ENCODE measurements around the gene PCSK4.
"Not testable (repeated sequence)": the region's sequence is repeated elsewhere in the genome, so short reads cannot be mapped to it uniquely, and the experiment has no call there.

Gene PCSK4

GRCh38 chr19:1487576-1488281, 2.4 kb downstream of the PCSK4 start:
- no peak for DNase-seq (ENCODE audit: low read depth)

- no peak for DNase-seq (ENCODE audit: low read depth)
Measured at GRCh38 chr19:1486720-1487575, 3.2 kb downstream of the PCSK4 start.

GRCh38 chr19:1483979-1484428, 6.1 kb downstream of the PCSK4 start:
- DNase-seq (ENCODE audit: low read depth) = no peak

DNA sequence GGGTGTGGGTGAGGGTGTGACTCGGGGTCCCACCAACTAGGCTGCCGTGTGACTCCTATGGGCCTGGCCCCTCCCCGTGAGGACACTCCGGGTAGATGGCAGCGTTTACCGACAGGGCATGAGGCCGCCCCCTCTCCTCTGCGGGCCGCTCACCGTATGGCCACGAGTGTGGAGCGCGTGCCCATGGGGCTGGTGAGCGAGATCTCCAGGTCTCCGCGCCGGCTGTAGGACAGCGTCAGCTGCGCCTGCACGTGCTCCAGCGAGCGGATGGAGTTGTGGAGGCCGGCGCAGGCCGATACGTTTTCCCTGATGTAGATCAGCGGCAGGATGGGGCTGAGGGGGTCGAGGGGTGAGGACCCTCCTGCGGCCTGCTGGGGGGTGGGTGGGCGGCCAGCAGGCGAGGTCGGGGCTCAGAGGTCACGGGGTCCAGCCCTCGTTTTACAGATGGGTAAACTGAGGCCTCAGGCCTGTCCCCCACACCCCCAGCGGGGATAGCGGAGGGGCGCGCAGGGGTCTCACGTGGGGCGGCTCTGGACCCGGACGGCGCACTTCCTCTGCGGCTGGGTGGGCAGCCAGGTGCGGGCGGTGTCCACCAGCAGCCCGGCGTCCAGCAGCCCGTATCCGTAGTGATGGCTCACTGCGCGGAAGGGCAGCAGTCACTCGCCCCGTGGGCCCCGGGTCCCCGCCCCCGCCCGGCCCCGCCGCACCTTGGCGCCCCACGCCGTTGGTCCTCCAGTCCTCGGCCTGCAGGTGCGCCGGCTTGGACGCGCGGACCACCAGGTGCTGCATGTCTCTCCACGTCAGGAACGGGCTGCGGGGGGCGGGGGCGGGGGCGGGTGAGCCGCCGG, 6.8 kb downstream of the PCSK4 start:
- no peak for DNase-seq (ENCODE audit: low read depth)

- no peak for DNase-seq (ENCODE audit: low read depth)
Measured at GRCh38 chr19:1482361-1483130, 7.6 kb downstream of the PCSK4 start.

- DNase-seq (ENCODE audit: low read depth) = no peak
Measured at GRCh38 chr19:1481893-1482360, 8.2 kb downstream of the PCSK4 start.

DNA sequence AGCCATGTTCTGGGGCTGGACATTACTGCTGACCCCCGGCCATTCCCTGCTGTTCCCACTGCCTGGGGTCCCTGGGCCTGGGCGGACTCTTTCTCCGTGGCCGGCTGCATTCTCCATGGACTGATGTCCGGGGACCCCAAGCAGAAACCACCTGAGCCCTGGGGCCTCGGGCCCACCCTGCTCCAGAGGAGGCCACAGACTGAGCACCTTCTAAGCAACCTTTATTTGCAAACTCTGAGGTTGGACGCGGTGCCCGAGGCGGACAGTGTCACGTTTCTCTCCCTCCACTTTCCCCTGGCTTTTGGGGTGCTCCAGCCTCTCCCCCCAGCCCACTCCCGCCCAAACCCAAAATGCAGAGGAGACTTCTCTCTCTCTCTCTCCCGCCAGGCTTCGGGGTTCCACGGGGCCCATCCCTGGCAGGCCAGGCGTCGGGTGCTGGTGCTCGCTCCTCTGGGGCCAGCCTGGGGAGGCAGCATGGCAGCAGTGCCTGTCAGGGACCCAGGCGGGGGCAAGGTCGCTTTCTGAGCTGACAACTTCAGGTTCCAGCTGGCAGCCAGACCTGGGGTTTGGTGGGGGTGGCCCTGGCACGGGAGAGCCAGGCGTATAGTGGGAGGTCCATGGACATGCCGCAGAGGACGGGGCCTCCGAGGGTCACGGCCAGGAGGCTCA, 8.8 kb downstream of the PCSK4 start:
- no peak for DNase-seq (ENCODE audit: low read depth)

DNA sequence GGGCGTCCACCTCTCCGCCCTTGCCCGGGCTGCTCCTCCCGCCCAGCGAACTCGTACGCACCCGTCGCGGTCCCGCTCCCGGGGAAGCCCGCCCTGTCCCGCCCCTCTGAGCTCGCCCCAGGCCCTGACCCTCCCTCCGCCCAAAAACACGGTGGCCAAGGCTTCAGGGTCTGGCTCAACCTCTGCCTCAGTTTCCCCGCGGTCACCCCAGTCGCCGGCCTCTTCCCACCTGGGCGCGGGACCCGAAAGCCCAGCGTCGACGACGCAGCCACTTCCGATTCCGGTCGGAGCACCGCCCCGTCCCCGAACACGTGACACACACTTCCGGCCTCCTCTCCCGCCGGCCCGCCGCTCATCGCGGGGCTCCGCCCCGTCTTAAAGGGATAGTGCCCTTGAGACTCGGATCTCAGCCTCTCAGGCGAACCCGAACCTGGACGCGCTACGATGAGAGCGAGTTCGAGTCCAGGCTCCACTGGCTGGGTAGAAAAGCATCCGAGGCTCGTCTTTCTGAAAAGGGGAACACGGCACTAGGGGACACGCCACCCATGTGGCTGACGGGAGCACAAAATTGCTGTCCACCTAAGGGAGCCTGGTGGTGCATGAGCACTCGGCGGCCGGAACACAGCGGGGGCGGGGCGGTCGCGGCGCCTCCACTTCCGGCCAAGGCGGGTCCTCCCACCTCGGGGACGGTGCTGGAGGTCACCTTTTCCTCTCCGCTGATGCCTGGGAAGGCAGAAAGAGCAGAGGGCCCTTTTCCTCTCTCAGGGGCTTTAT, 11.0 kb downstream of the PCSK4 start, which contains the start of gene C19orf25:
Gene C19orf25, minus strand, starts transcription at position 282 of the 774 bp plus-strand sequence. CDS start 312 bp downstream, outside the sequence.
- peak; percentile 82 for DNase-seq (ENCODE audit: low read depth)

DNA sequence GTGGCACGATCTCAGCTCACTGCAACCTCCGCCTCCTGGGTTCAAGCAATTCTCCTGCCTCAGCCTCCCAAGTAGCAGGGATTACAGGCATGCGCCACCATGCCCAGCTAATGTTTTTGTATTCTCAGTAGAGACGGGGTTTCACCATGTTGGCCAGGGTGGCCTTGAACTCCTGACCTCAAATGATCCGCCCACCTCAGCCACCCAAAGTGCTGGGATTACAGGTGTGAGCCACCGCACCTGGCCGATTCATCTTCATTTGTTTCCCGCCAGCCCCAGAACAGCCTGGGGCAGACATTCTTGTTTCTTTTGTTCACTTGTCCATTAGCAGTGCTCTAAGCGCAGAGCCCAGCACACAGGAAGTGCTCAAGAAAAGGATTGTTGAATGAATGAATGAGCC, 13.1 kb downstream of the PCSK4 start:
- not testable (repeated sequence) for DNase-seq (ENCODE audit: low read depth)

GRCh38 chr19:1475751-1476437, 14.3 kb downstream of the PCSK4 start:
- DNase-seq (ENCODE audit: low read depth) = no peak

GRCh38 chr19:1474765-1475351, 15.3 kb downstream of the PCSK4 start:
- no peak for DNase-seq (ENCODE audit: low read depth)

GRCh38 chr19:1474011-1474764, 16.0 kb downstream of the PCSK4 start:
- DNase-seq (ENCODE audit: low read depth) = no peak

- no peak for DNase-seq (ENCODE audit: low read depth)
Measured at GRCh38 chr19:1473085-1473851, 16.9 kb downstream of the PCSK4 start.

GRCh38 chr19:1472231-1473084, 17.7 kb downstream of the PCSK4 start:
- no peak for DNase-seq (ENCODE audit: low read depth)

DNA sequence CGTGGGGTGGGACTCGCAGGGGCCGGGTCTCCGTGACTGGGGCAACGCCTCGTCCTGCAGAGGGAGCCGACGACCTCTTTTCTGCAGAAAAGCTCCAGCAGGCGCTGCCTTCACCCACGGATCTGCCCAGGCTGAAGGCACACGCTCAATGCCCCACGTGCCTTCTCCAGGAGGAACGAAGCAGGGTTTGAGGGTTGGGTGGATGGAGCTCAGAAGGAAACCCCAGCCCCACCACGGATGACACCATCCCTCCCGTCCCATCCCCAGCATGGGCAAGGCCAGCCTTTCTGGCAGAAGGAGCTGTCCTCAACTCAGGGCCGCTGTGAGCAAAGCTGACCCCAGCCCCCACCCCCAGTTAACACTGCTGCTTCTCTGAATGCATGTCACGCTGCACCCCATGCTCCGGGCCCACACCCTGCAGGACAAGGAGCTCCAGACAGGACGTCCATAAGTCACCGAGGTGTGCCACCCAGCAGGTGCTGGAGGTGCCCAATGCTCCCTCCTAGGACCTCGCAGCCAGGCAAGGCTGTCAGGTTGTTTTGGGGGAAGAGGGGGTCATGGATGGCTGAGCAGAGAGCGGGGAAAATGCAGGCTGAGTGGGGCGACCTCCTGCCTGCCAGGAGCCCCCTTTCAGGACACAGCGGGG, 18.5 kb downstream of the PCSK4 start:
- no peak for DNase-seq (ENCODE audit: low read depth)

DNA sequence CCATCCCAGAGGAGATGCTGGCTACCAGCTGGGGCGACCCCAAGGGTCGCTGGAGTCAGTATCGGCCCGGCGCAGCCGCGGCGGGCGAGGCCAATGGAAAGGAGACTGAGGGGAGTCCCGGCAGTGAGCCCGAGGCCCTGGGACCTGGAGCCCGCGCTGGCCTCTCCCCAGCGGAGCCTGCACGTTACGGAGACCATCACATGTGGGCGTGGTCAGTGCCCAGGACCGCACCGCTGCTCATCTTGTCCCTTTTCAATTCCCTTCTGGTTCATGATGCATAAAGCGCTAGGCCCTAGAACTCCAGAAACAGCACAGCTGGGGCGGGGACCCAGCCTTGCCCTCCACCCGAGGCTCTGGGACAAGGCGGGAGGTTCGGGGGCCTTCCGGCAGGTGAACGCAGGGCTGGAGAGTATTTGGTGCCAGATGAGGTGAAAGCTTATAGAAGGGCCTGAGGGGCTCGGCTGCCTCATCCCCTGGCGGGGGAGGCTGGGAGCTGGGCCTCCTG, 19.1 kb downstream of the PCSK4 start:
- DNase-seq (ENCODE audit: low read depth) = no peak

All from fibroblast of the conjunctiva (primary cell).